Measurements from ENCODE around the gene CADPS2.

The CADPS2 gene

GRCh38 chr7:122430710-122431109, 455.6 kb downstream of the CADPS2 start:
- H3K4me3 ChIP-seq (ENCODE audit: low read length) = no peak overlapping the region
- no peak for TF ChIP-seq ZNF274 (IDR thresholded peaks at IDR 0.05; ENCODE audit: low read depth, low read length)

GRCh38 chr7:122429926-122430325, 456.3 kb downstream of the CADPS2 start:
- no peak for TF ChIP-seq ZNF274 (IDR thresholded peaks at IDR 0.05; ENCODE audit: low read depth, low read length)
- H3K4me3 ChIP-seq (ENCODE audit: low read length) = no peak overlapping the region

- no peak for TF ChIP-seq ZNF274 (IDR thresholded peaks at IDR 0.05; ENCODE audit: low read depth, low read length)
- no peak overlapping the region for H3K4me3 ChIP-seq (ENCODE audit: low read length)
Observed at GRCh38 chr7:122425731-122426130, 460.5 kb downstream of the CADPS2 start.

GRCh38 chr7:122423591-122423990, 462.7 kb downstream of the CADPS2 start:
- TF ChIP-seq ZNF274 (IDR thresholded peaks at IDR 0.05; ENCODE audit: low read depth, low read length) = no peak
- H3K4me3 ChIP-seq (ENCODE audit: low read length) = no peak overlapping the region

- TF ChIP-seq ZNF274 (IDR thresholded peaks at IDR 0.05; ENCODE audit: low read depth, low read length) = no peak
- no peak overlapping the region for H3K4me3 ChIP-seq (ENCODE audit: low read length)
Observed at GRCh38 chr7:122416336-122416735, 469.9 kb downstream of the CADPS2 start.

GRCh38 chr7:122415510-122415909, 470.8 kb downstream of the CADPS2 start:
- H3K4me3 ChIP-seq (ENCODE audit: low read length) = no peak overlapping the region
- no peak for TF ChIP-seq ZNF274 (IDR thresholded peaks at IDR 0.05; ENCODE audit: low read depth, low read length)

GRCh38 chr7:122413339-122413738, 472.9 kb downstream of the CADPS2 start:
- no peak for TF ChIP-seq ZNF274 (IDR thresholded peaks at IDR 0.05; ENCODE audit: low read depth, low read length)
- no peak overlapping the region for H3K4me3 ChIP-seq (ENCODE audit: low read length)

GRCh38 chr7:122412883-122413282, 473.4 kb downstream of the CADPS2 start:
- no peak for TF ChIP-seq ZNF274 (IDR thresholded peaks at IDR 0.05; ENCODE audit: low read depth, low read length)
- H3K4me3 ChIP-seq (ENCODE audit: low read length) = no peak overlapping the region

- TF ChIP-seq ZNF274 (IDR thresholded peaks at IDR 0.05; ENCODE audit: low read depth, low read length) = no peak
Observed at GRCh38 chr7:122412441-122412840, 473.8 kb downstream of the CADPS2 start.

GRCh38 chr7:122407195-122407594, 479.1 kb downstream of the CADPS2 start:
- no peak overlapping the region for H3K4me3 ChIP-seq (ENCODE audit: low read length)
- TF ChIP-seq ZNF274 (IDR thresholded peaks at IDR 0.05; ENCODE audit: low read depth, low read length) = no peak

More at GRCh38 chr7:122412441-122412840, 473.8 kb downstream of the CADPS2 start:
- no peak overlapping the region for H3K4me3 ChIP-seq (ENCODE audit: low read length)

- H3K4me3 ChIP-seq (ENCODE audit: low read length) = no peak overlapping the region
- no peak for TF ChIP-seq ZNF274 (IDR thresholded peaks at IDR 0.05; ENCODE audit: low read depth, low read length)
Observed at GRCh38 chr7:122403113-122403512, 483.1 kb downstream of the CADPS2 start.

- no peak overlapping the region for H3K4me3 ChIP-seq (ENCODE audit: low read length)
- no peak for TF ChIP-seq ZNF274 (IDR thresholded peaks at IDR 0.05; ENCODE audit: low read depth, low read length)
Observed at GRCh38 chr7:122402235-122402634, 484.0 kb downstream of the CADPS2 start.

- no peak for TF ChIP-seq ZNF274 (IDR thresholded peaks at IDR 0.05; ENCODE audit: low read depth, low read length)
- no peak overlapping the region for H3K4me3 ChIP-seq (ENCODE audit: low read length)
Observed at GRCh38 chr7:122397381-122397780, 488.9 kb downstream of the CADPS2 start.

GRCh38 chr7:122394512-122394911, 491.7 kb downstream of the CADPS2 start:
- no peak overlapping the region for H3K4me3 ChIP-seq (ENCODE audit: low read length)
- TF ChIP-seq ZNF274 (IDR thresholded peaks at IDR 0.05; ENCODE audit: low read depth, low read length) = no peak

GRCh38 chr7:122384528-122384927, 501.7 kb downstream of the CADPS2 start:
- no peak overlapping the region for H3K4me3 ChIP-seq (ENCODE audit: low read length)
- no peak for TF ChIP-seq ZNF274 (IDR thresholded peaks at IDR 0.05; ENCODE audit: low read depth, low read length)

GRCh38 chr7:122383934-122384333, 502.3 kb downstream of the CADPS2 start:
- no peak for TF ChIP-seq ZNF274 (IDR thresholded peaks at IDR 0.05; ENCODE audit: low read depth, low read length)
- H3K4me3 ChIP-seq (ENCODE audit: low read length) = no peak overlapping the region
